Measurements from ENCODE around the gene OR5K2. TPM values are rescaled to one million over a fixed set of nuclear protein-coding genes. Genes with fewer than 3 reads are reported as not detected.

OR5K2 gene
- polyA plus RNA-seq, 1 donor from 2014 or later: not detected

Small RNA genes lying within 50 kb of the gene (small RNA-seq; reads per million reads assigned to genes)
- gene RPL38P4: 0 reads per million in 3 experiments

Other genes with a start within 250 kb of the OR5K2 start
- gene OR5H6, start 233.4 kb upstream of the OR5K2 start, polyA plus RNA-seq: not detected in 2 replicates
- not detected in 2 replicates for gene OR5H2, start 215.2 kb upstream of the OR5K2 start, polyA plus RNA-seq
- gene OR5K4, start 143.8 kb upstream of the OR5K2 start, polyA plus RNA-seq: not detected in 2 replicates
- gene OR5K3, start 107.0 kb upstream of the OR5K2 start, polyA plus RNA-seq: not detected in 2 replicates
- gene OR5K1, start 34.5 kb upstream of the OR5K2 start, polyA plus RNA-seq: not detected in 2 replicates
- 132 and 162 TPM in 2 replicates for gene CLDND1, start 25.2 kb downstream of the OR5K2 start, polyA plus RNA-seq
- gene GPR15, start 34.3 kb downstream of the OR5K2 start, polyA plus RNA-seq: not detected in 2 replicates
- gene CPOX, start 95.9 kb downstream of the OR5K2 start, polyA plus RNA-seq: 32.0 and 37.4 TPM in 2 replicates